ENCODE data around the gene ABHD11.

The ABHD11 gene

DNA sequence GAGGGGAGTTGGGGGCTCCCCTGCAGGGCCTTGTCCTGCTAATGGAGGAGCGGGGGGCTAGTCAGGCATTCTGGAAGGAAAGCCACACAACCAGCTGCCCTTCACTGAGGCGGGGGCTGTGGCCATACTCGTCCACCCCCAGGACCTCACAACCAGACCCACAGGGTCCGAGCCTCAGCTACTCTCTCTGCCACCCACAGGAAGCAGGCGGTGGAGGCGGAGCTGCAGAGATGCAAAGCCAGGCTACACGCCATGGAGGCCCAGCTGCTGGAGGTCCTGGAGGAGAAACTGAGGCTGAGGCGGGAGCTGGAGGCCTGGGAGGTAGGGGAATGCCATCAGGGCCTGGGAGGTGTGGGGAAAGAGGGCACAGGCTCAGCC, 3.1 kb downstream of the ABHD11 start:
- peak overlapping the region in 1 of 2 donors; percentile 81 for H3K27ac ChIP-seq

DNA sequence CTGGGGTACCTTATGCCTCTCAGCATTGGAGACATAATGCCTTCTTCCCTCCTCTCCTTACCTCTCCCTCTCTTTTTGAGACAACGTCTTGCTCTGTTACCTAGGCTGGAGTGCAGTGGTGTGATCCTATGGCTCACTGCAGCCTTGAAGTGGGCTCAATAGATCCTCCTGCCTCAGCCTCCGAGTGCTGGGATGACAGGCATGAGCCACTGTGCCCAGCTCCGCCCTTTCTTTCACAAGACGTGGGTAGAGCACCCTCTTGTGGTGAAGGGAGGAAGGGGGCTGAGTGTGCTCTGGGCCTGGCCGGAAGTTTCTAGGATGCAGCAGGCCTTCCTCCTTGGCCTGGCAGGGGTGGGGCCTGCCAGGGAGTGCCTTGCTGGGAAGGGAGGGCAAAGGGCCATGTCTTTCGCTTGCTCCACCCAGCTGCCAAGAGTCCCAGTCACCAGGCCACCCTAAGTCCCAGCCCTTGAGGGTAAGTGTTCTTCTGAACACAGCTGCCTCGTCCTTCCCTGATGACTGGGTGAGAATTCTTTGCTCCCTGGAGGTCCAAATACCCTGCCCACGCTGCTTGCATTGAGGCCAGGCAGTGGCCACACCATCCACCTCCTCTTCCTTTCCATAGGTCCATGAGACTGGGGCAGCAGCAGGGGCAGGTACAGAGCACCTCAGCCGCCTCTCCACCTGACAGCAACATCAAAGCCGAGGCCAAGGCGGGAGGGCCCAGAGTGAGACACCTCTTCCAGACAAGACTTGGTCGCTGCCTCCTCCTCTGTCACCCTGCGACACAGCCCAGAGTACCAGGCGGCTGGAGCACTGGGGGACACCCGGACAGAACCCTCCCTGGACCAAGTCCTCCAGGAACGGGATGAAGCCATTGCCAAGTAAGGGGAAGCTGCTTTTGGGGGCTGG, 3.7 kb downstream of the ABHD11 start:
- peak; percentile 87 for DNase-seq (ENCODE audit: low spot score)
- no peak overlapping the region for H3K4me3 ChIP-seq
- TF ChIP-seq, protein P1, sequence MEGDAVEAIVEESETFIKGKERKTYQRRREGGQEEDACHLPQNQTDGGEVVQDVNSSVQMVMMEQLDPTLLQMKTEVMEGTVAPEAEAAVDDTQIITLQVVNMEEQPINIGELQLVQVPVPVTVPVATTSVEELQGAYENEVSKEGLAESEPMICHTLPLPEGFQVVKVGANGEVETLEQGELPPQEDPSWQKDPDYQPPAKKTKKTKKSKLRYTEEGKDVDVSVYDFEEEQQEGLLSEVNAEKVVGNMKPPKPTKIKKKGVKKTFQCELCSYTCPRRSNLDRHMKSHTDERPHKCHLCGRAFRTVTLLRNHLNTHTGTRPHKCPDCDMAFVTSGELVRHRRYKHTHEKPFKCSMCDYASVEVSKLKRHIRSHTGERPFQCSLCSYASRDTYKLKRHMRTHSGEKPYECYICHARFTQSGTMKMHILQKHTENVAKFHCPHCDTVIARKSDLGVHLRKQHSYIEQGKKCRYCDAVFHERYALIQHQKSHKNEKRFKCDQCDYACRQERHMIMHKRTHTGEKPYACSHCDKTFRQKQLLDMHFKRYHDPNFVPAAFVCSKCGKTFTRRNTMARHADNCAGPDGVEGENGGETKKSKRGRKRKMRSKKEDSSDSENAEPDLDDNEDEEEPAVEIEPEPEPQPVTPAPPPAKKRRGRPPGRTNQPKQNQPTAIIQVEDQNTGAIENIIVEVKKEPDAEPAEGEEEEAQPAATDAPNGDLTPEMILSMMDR (IDR thresholded peaks at IDR 0.05): no peak
- peak overlapping the region in 1 of 2 donors; percentile 81 for H3K27ac ChIP-seq

More for the DNA sequence above, 3.1 kb downstream of the ABHD11 start:
- no peak for DNase-seq (ENCODE audit: low spot score)
- H3K4me3 ChIP-seq: no peak overlapping the region
- TF ChIP-seq, protein P1 (IDR thresholded peaks at IDR 0.05): no peak

DNA sequence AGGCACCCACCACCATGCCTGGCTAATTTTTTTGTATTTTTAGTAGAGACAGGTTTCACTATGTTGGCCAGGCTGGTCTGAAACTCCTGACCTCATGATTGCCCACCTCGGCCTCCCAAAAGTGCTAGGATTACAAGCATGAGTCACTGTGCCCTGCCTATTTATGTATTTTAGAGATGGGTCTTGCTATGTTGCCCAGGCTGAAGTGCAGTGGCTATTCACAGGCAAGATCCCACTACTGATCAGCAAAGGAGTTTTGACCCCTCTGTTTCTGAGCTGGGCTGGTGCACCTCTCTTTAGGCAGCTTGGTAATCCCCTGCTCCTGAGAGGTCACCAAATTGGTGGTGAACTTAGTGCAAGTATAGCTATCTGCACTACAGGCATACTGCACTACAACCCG, 6.2 kb downstream of the ABHD11 start:
- Histone ChIP-seq H3K4me3 (no peak overlapping the region), H3K27ac (no peak overlapping the region)
- DNase-seq (ENCODE audit: low spot score): no peak
- TF ChIP-seq, protein P1 (IDR thresholded peaks at IDR 0.05): no peak

DNA sequence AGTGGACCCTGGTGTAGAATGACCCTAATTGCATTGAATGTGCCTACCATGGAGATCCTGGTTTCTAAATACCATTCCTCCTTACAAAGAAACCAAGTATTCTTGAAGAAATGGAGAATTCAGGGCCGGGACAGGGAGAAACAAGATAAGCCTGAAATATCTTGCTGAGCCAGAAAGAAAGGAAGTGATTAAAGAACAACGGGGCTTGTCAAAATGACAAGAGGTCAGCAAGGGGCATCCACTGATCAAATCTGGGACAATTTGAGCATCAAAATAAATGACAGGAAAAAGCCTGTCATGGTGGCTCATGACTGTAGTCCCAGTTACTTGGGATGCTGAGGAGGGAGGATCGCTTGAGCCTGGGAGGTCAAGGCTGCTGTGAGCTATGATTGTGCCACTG, 8.1 kb downstream of the ABHD11 start:
- Histone ChIP-seq H3K27ac (no peak overlapping the region), H3K4me3 (no peak overlapping the region)
- DNase-seq (ENCODE audit: low spot score): no peak
- TF ChIP-seq, protein P1 (IDR thresholded peaks at IDR 0.05): no peak

DNA sequence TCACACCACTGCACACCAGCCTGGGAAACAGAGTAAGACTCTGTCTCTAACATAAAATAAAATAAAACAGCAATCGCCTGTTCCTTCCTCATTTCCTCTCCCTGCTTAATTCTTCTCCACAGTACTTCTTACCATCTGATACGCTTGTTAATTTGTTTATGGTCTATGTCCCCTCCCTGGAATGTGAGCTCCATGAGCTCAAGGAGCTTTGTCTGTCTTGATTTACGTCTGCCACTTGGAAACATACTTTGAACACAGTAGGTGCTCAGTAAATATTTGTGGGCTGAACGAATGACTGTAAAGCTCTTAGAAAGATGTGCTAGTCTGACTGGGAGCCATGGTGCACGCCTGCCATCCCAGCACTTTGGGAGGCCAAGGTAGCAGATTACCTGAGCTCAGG, 10.1 kb downstream of the ABHD11 start:
- no peak for DNase-seq (ENCODE audit: low spot score)
- no peak overlapping the region for H3K27ac ChIP-seq
- TF ChIP-seq, protein P1 (IDR thresholded peaks at IDR 0.05): no peak
- no peak overlapping the region for H3K4me3 ChIP-seq

DNA sequence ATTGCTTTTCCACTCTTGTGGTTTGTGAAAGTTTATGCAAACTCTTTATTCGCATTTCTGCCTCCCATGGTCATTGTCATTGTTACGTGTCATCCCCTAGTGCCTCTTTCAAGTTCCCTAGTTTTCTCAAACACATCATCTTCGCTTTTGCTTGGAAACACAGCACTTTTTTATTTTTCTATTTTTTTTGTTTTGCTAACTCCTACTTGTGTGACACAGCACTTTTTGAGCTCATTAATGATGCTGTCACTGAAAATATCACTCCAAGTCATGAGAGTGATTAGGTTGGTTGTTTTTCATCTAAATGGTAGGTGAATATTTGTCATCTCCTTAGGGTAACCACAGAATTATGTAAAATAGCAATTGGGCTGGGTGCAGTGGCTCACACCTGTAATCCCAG, 10.7 kb downstream of the ABHD11 start:
- Histone ChIP-seq H3K27ac (no peak overlapping the region), H3K4me3 (no peak overlapping the region)
- DNase-seq (ENCODE audit: low spot score): no peak
- TF ChIP-seq, protein P1 (IDR thresholded peaks at IDR 0.05): no peak

DNA sequence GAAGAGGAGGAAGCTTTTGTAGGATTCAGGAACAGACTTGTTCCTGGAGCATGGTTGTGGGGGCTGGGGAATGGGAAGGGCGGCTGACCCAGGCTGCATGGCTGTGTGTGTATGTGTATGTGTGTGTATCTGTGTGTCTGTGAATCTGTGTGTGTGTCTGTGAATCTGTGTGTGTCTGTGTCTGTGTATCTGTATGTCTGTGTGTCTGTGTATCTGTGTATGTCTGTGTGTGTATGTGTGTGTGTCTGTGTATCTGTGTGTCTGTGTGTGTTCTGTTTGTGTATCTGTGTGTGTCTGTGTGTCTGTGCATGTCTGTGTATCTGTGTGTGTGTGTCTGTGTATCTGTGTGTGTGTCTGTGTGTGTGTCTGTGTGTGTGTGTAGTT, 12.5 kb downstream of the ABHD11 start:
- TF ChIP-seq, protein P1 (IDR thresholded peaks at IDR 0.05): no peak
- Histone ChIP-seq H3K4me3 (no peak overlapping the region), H3K27ac (no peak overlapping the region)
- no peak for DNase-seq (ENCODE audit: low spot score)
